Activated CD8-positive, alpha-beta memory T cell treated with anti-CD3 and anti-CD28 coated beads for 4 hours (primary cell): ENCODE results near the gene CDKN1C.

Source experiments
- DNase-seq, 2 donors: peaks; one replicate each; pipeline ENCODE4 v3.0.0-alpha.2; 2020; ENCODE audit warnings: low read depth in 2 of 2

The CDKN1C gene

GRCh38 chr11:2885678-2886081 lies at the start of gene CDKN1C:
TSS of gene CDKN1C (minus strand) at chr11:2885775. CDS start at chr11:2885456, 319 bp downstream.
- peak; percentile 65 to 68 for DNase-seq

DNA sequence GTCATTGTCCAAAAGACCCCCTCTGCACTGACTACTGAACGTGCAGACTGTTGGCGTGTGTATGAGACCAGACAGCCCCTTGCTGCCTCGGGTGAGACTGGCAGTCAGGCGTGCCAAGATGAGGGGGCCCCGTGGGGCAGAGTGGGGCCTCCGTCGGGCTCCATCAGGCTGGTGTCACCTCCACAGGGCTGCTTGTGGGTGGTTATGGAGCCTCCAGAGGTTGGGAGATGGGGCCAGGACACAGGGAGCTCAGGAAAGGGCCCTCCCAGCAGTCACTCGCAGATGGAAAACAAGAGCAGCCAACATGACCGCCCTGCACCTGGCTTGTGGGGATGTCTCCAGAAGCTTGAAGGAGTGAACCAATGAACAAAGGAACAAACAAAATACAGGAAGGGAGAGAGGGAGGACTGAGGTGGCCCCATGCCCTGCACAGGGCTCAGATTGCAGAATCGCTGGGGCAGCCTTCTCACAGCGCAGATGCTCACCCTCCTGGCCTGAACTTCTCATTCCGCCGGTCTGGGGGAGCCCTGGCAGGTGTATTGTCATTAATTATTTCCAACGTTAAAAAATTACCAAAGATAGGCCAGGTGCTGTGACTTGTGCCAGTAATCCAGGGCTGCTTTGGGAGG lies 49.1 kb upstream of the CDKN1C start:
- no peak for DNase-seq

DNA sequence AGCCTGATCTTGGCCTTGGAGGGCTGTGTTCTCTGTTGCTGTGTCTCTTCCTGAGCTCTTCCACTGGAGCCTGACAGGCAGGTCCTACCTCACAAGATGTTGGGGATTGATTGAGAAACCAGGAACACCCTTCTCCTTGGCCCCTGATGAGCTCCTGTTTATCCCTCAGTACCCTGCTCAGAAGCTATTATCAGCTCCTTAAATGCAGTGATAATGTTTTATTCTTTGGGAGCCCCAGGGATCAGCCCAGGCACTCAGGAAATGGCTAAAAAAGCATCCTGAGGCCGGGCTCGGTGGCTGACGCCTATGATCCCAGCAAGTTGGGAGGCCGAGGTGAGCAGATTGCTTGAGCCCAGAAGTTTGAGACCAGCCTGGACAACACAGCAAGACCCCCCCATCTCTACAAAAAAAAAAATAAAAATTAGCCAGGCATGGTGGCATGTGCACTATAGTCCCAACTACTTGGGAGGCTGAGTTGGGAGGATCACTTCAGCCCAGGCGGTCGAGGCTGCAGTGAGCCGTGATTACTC lies 48.5 kb upstream of the CDKN1C start:
- no peak for DNase-seq

DNA sequence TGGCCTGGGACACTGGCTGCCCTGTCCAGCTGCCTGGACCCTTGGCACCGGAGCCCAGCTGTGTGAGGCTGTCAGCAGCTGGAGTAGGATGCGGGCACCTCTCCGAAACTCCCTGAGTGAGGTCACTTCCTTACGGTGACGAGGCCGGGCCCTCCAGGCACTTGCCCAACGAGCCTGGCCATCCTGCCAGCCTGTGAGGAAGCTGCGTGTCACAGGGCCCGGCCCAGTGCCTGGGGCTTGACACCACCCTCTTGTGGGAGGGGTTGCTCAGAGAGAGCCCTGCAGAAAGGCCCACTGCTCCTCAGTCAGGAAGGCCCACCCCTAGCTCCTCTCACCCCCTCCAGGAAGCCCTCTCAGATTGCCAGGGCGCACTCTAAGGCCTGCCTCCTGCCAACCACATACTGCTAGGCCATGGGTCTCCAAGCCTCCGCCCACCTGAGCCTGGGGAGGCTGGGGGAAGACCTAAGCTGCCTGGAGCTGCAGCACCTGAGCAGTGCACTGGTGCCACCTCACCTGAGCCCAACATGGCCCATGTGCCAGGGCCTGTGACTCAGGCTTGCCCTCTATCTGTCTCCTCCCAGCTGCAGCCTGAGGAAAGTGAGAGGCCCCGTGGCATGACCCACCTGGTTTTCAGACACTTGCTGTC lies 47.9 kb upstream of the CDKN1C start:
- DNase-seq, result no peak

DNA sequence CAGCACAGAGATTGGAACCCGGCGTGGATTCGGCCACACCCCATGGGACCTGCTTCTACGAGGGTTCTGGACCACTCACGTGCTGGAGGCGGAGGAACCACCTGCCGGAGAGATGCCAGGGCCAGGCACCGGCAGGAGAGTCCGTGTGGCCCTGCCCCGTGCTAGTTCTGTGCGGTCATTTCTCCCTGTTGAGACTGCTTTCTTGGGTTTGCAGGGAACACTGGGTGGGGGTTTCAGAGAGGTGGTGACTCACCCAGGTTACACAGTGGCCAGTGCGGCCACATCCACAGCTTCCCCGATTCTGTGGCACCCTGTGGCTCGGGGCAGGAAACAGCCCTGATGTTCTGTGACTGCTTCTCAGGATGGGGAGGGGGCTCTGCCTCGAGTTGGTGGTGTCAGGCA lies 47.3 kb upstream of the CDKN1C start:
- no peak for DNase-seq

DNA sequence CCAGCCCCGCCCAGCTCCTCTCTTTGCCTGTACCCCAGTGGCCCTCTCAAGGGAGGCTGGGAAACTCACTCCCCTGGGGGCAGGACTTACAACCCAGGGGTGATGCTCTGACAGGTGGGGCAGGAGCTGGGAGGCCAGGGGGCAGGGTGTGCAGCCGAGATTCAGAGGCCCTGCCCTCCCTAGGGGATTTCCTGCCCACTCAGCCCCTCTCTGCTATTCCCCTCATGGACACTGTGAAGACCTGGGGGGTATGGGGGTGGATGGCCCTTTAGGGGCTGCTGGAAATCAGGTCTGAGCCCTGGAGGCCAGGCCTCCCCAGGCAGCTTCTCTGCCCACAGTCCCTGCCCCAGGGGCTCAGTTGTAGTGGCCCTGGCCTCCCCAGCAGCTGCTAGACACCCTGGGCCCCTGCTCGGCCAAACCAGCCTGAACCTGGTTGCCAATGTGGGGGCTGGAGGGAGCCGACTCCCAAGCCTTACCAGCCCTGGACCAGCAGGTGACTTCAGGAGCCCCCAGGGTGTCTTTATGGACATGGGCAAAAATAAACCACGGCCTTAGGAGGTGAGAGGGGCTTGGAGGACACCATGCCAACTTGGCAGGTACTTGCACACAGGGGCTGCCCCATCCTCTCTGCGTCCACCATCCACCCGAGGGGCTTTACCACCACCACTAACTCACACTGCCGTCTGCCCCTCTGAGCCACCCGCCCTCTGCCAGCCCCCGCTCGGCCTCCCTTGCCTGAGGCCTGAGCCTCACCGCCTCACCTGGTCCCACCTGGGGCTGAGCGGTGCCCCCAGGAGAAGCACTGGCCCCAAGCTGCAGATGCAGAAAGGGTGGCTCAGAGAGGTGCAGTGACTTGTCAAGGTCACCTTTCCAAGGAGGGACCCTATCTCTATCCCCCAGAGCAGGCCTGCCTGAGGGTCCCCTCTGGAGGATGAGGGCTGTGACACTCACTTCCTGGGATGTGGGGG lies 46.5 kb upstream of the CDKN1C start:
- DNase-seq, result no peak

- DNase-seq, result no peak
Observed at GRCh38 chr11:2931420-2931746, 45.8 kb upstream of the CDKN1C start.

- no peak for DNase-seq
Observed at GRCh38 chr11:2930704-2931419, 45.3 kb upstream of the CDKN1C start.

DNA sequence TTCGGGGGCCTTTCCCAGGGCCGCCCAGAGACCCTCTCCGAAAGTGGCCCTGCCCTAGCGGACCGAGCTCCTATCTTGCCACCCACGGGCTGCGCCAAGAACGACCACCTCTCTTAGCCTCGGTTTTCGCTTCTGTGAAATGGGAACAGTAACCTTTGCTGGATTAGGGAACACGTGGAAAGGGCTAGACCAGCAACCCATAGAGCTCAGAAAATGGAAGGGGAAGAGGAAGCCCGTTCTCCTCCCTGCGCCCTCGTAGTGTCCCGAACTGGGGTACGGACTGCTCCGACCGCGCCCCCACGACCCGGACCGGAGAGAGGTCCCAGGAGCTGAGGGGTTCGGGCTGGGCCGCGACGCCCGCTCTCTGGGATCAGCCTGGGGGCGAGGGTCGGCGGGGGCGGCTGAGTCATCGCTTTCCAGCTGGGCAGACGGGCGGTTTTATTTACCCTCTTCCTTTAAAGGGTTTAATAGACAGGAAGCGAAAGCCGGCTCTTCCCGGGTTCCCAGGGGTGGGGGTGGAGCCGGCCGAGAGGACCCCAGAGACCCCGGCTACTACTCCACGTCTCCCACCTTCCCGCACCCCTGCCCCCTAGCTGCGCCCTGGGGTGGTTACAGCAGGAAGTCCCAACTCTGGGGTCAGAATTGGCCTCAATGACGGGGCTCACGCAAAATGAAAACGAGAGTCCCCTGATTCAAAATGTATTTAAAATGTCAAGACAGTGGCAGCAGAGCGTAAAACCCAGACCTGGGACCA lies 44.6 kb upstream of the CDKN1C start:
- no peak for DNase-seq

DNA sequence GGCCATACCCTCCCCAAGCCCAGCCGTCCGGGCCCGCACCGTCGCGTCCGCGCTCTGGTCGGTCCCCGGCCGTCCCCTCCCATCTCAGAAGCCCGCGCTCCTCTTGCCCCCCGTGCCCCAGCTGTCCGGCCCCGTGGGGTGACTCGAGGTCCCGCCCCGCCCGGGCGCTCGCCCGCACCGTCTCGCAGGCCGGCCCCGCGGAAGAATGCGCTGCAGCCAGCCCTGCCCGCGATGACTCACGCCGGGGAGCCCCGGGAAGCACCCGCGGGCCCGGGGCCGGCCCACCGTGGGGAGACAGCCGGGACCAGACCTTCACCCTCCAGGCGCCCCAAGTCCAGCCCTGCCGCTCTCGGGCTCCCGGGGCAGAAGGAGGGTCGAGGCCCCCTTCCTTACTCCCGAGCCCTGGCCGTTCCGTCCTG lies 44.0 kb upstream of the CDKN1C start:
- peak in 1 of 2 donors; percentile 17 for DNase-seq

DNA sequence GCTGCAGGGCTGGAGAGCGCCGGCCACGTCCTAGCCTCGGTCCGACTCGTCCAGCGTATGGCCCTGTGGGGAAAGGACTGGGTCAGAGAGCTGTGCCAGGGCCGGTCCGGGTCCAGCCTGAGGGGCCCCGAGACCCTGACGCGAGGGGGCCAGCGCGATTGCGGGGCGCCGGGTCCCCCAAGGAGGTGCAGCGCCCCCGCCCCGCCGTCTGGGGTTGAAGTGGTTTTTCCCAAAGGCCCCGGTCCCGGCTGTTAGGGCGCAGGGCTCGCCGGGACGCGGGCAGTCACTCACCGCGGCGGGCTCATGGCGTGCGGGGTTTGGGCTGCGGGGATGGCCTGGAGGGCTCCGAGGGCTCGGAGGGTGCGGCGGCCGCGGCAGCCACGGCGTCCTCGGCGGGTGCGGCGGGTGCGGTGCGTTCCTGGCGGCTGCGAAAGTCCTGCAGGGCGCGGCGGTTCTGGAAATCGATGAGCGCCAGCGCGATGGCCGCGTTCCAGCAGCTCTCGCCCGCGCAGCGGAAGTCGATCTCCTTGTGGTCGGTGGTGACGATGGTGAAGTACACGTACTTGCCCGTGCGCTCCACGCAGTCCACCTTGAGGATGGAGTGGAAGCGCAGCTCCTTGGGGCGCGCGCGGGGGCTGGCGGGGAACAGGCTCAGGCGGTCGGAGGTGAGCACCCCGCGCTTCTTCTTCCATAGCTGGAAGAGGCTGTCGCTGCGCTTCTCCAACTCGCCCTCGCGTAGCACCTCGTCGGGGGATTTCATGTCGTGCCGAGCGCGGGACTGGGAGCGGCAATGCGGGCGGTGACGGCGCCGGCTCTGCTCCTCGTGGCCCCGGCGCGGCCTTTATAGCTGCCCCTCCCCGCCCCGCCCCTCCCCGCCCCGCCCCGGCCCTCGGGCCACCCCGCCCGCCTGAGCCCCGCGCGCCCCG lies 43.3 kb upstream of the CDKN1C start, which contains the start of gene PHLDA2:
Gene PHLDA2, minus strand, starts transcription at position 816 of the 926 bp plus-strand sequence. Its CDS starts 56 bp downstream, at position 760.
- no peak for DNase-seq

GRCh38 chr11:2927851-2928604 lies 42.5 kb upstream of the CDKN1C start:
- no peak for DNase-seq

DNA sequence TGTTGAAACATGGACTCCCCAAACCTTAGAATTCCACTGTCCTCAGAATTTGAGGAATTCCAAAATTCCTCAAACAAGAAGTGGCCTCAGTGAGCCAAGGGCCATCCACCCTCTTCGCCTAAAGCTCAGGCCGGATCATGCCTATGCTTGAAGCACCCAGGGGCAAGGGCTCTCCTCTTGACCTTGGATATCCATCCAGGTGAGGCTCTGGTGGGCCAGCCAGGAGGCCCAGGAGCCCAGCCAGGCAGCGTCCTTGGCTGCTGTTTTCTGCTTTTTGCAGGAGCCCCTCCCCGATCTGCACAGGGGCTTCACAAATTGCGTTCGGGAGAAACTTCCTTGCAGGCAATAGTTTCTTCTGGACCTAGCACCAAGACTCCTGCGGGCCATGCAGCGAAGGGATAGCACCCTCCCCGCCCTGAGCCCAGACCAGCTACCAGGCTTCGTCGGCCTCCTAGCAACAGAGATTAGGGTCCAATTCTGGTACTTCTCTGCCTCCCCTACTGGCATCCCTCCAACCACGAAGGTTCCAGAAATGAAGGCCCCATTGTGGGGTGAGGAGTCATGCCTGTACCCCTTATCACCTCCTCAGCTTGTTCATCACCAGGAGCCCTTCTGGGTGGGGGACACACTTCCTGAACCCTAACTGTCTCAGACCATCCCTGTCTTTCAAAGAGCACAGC lies 41.7 kb upstream of the CDKN1C start:
- DNase-seq, result no peak

DNA sequence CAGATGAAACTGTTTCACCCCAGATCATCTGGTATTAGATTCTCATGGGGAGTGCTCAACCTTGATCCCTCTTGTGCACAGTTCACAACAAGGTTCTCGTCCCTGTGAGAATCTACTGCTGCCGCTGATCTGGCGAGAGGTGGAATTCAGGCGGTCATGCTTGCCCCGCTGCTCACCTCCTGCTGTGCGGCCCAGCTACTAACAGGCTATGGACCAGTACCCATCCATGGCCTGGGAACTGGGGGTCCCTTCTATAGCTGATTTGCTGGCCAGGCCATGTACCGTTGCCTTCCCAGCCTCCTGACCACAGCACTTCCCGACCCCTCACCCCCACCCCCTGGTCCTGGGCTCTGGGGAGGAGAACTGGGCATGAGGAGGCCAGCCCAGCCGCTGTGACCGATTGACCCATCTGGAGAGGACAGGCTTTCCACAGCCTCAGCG lies 41.1 kb upstream of the CDKN1C start:
- no peak for DNase-seq

DNA sequence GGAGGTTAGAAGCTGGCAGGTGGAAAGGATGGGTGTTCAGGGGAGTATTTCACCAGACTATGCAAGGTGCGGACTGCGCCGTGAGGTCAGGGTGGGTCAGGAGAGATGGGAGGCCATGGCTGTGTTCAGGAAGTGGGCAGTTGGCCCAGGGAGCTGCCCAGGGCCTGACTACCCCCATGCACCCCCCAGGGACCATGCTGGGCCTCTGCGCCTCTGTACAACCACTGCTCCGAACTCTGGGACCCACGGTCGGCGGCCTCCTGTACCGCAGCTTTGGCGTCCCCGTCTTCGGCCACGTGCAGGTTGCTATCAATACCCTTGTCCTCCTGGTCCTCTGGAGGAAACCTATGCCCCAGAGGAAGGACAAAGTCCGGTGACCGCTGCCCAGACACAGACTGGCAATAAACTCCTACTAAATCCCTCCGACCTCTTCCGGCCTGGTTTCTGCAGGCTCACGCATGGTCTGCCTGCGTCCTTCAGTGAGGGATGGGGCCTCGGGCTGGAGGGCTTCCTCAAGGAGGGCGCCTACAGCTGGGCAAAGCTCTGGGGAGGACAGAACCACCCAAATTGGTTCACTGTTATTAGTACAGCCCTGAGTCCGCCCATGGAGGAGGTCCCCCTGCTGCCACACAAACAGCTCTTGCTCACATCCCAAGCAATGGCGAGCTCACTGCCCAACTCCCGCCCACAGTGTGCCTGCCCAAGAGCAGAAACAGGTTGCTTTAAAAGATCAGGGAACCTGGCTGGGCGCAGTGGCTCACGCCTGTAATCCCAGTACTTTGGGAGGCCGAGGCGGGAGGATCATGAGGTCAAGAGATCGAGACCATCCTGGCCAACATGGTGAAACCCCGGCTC lies 39.5 kb upstream of the CDKN1C start:
- DNase-seq, result no peak

DNA sequence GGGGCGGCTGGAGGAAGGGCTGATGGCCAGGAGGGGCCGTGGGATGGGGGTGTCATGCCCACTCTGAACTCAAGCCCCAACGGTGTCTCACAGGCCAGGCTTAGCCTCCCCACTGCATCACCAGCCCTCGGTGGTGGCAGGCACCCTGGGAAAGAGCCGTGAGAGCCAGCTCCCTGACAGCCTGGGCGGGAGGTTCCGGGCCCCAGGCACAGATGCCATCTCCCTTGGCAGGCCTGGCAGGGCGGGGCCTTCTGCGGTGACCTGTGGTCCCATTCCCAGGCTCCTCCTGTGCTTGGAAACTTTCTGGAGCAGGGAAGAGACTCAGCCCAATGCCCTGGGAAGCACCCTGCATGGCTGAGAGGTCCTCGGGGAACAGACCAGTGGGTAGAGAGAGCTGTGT lies 38.8 kb upstream of the CDKN1C start:
- no peak for DNase-seq
